GM23338 (cell line): ENCODE measurements around the gene LMNA. TPM values are rescaled to one million over a fixed set of nuclear protein-coding genes. Genes with fewer than 3 reads are reported as not detected.

ENCODE experiments used
- ATAC-seq: fragments of 200-7000 bp; cut with Tn5 transposase; 3 replicates; pipeline ENCODE4 v1.9.1; 2020
- DNase-seq: peaks from one replicate; pipeline ENCODE4 v3.0.0-alpha.2; 2015; ENCODE audit warnings: low spot score
- H2AFZ ChIP-seq: fragments of 200-600 bp; sonication (generic); 2 replicates; pipeline ENCODE4 v1.8.0; 2016; ENCODE audit warnings: antibody characterized with exemption, mild to moderate bottlenecking, moderate library complexity
- H3F3A ChIP-seq: fragments of 200-600 bp; sonication (generic); replicated peaks from 2 replicates; pipeline ENCODE4 v1.8.0; 2017; ENCODE audit warnings: antibody characterized with exemption, mixed run types, low read depth
- H3K27ac ChIP-seq: fragments of 200-600 bp; sonication (generic); 2 replicates; pipeline ENCODE4 v1.6.1; 2016; ENCODE audit warnings: low read depth
- H3K27me3 ChIP-seq: fragments of 200-600 bp; sonication (generic); 2 replicates; pipeline ENCODE4 v1.8.0; 2016; ENCODE audit warnings: mild to moderate bottlenecking, mixed run types, moderate library complexity; ENCODE audit not compliant: insufficient read depth
- H3K36me3 ChIP-seq: fragments of 200-600 bp; sonication (generic); 2 replicates; pipeline ENCODE4 v1.8.0; 2016; ENCODE audit warnings: mild to moderate bottlenecking; ENCODE audit not compliant: insufficient read depth
- H3K4me1 ChIP-seq: fragments of 200-600 bp; sonication (generic); 2 replicates; pipeline ENCODE4 v1.8.0; 2016; ENCODE audit warnings: mild to moderate bottlenecking, moderate library complexity; ENCODE audit not compliant: insufficient read depth
- H3K4me2 ChIP-seq: fragments of 200-600 bp; sonication (generic); 2 replicates; pipeline ENCODE4 v1.7.1; 2017; ENCODE audit warnings: mixed run types
- H3K4me3 ChIP-seq: fragments of 200-600 bp; sonication (generic); 2 replicates; pipeline ENCODE4 v1.6.1; 2016; ENCODE audit warnings: mixed run types
- H3K79me2 ChIP-seq: fragments of 200-600 bp; sonication (generic); replicated peaks from 2 replicates; pipeline ENCODE4 v1.8.0; 2017; ENCODE audit warnings: mild to moderate bottlenecking; ENCODE audit not compliant: insufficient read depth
- H3K9me2 ChIP-seq: fragments of 200-600 bp; sonication (generic); 2 replicates; pipeline ENCODE4 v1.8.0; 2017; ENCODE audit not compliant: insufficient read depth
- H4K20me1 ChIP-seq: fragments of 200-600 bp; sonication (generic); replicated peaks from 2 replicates; pipeline ENCODE4 v1.8.0; 2017; ENCODE audit warnings: mild to moderate bottlenecking; ENCODE audit not compliant: insufficient read depth
- H3K27ac Mint-ChIP-seq: 2 replicates; pipeline ENCODE4 v1.8.0; 2020; ENCODE audit warnings: inconsistent platforms, mild to moderate bottlenecking, moderate library complexity, mixed read lengths
- H3K27me3 Mint-ChIP-seq: 3 replicates; pipeline ENCODE4 v1.8.0; 2022; ENCODE audit warnings: low read depth, mild to moderate bottlenecking, moderate library complexity, mixed read lengths, inconsistent platforms; ENCODE audit not compliant: insufficient read depth, poor library complexity
- H3K36me3 Mint-ChIP-seq: 3 replicates; pipeline ENCODE4 v1.8.0; 2021; ENCODE audit warnings: low read depth, mild to moderate bottlenecking, inconsistent platforms, moderate library complexity, mixed read lengths
- H3K4me1 Mint-ChIP-seq: 3 replicates; pipeline ENCODE4 v1.8.0; 2020; ENCODE audit warnings: mild to moderate bottlenecking, inconsistent platforms, mixed read lengths
- H3K4me3 Mint-ChIP-seq: 3 replicates; pipeline ENCODE4 v1.8.0; 2021; ENCODE audit warnings: moderate library complexity, mild to moderate bottlenecking, inconsistent platforms, mixed read lengths
- H3K9me3 Mint-ChIP-seq: 3 replicates; pipeline ENCODE4 v1.8.0; 2020; ENCODE audit warnings: moderate library complexity, mild to moderate bottlenecking, inconsistent platforms, mixed read lengths
- CTCF ChIP-seq, 2 experiments: fragments of 200-600 bp in 1 of 2; sonication (generic) in 1 of 2; conservative IDR thresholded peaks; 2 replicates each; pipeline versions ENCODE4 v1.5.1 to v1.6.1; 2016 to 2017; ENCODE audit warnings: antibody characterized with exemption in 2 of 2, low read depth in 2 of 2, mild to moderate bottlenecking in 2 of 2, moderate library complexity in 1 of 2
- JUNB ChIP-seq: IDR thresholded peaks from one replicate; pipeline ENCODE4 v1.6.1; 2016; ENCODE audit warnings: antibody characterized with exemption; ENCODE audit not compliant: unreplicated experiment
- POLR2AphosphoS5 ChIP-seq: IDR thresholded peaks from 2 replicates; pipeline ENCODE4 v1.6.1; 2016; ENCODE audit warnings: antibody characterized with exemption, low read depth
- ZNF462 ChIP-seq: fragments of 250-450 bp; sonication (Bioruptor Pico); IDR thresholded peaks from 2 replicates; pipeline ENCODE4 v1.5.0; 2020; ENCODE audit warnings: mild to moderate bottlenecking, moderate library complexity
- polyA plus RNA-seq: library from polyadenylated mRNA; unstranded; fragments of >200 nt; fragmentation: Nextera tagmentation; extraction: Ambion mirVana; gene quantifications from 2 replicates; pipeline ENCODE4 v1.2.1, GENCODE V29; 2016
- total RNA-seq: library from RNA; depleted of rRNA; stranded (reverse); fragments of >200 nt; shearing (Covaris generic); gene quantifications from 2 replicates; pipeline ENCODE4 v1.2.3, GENCODE V29; 2014

The LMNA gene
- total and polyA plus RNA-seq, 2 experiments from 2014 or later: 35.5 to 56.3 TPM

GRCh38 chr1:156122519-156123355, 8.2 kb downstream of the LMNA start:
- Mint-ChIP-seq H3K4me3 (peak overlapping the region; percentile 38; the same call in 2 of the 3 replicates), H3K4me1 (peaks cover 61% of the 10 kb centered on the region), H3K27me3 (peaks cover 42% of the 10 kb centered on the region), H3K27ac (peak overlapping the region; percentile 94), H3K9me3 (no peaks in the 10 kb centered on the region; the same call in 2 of the 3 replicates), H3K36me3 (no peaks in the 10 kb centered on the region; the same call in 2 of the 3 replicates)
- Histone ChIP-seq H3K4me1 (peaks cover 42% of the 10 kb centered on the region), H3K9me2 (no peaks in the 10 kb centered on the region), H3K36me3 (no peaks in the 10 kb centered on the region), H3K27me3 (no peaks in the 10 kb centered on the region), H3F3A (0 out of 2 replicates have a peak, but pooled peaks cover 3% of the 10 kb centered on the region), H3K4me3 (peak overlapping the region; percentile 38; the same call in 1 of the 2 replicates), H4K20me1 (no peaks in the 10 kb centered on the region), H3K79me2 (peaks cover 21% of the 10 kb centered on the region), H3K27ac (peak overlapping the region; percentile 93), H3K4me2 (peak overlapping the region; percentile 69), H2AFZ (no peak overlapping the region)
- ATAC-seq: peak; percentile 3
- TF ChIP-seq POLR2AphosphoS5 (0 out of 2 replicates have a peak, but pooled peaks have one; percentile 7), CTCF (conservative IDR thresholded peaks at IDR 0.05; ENCODE audit: low read depth in 2 of 2) (peak in 1 of 2 experiments; percentile 37; a peak in 1 of 4 replicates), JUNB (no peak)
- DNase-seq: no peak

GRCh38 chr1:156123356-156124196, 9.1 kb downstream of the LMNA start:
- H3K36me3 Mint-ChIP-seq: no peaks in the 10 kb centered on the region; the same call in 2 of the 3 replicates
- peaks cover 59% of the 10 kb centered on the region for H3K4me1 Mint-ChIP-seq
- H3K27ac Mint-ChIP-seq: peak overlapping the region; percentile 94
- Histone ChIP-seq H3K79me2 (peaks cover 16% of the 10 kb centered on the region), H3F3A (0 out of 2 replicates have a peak, but pooled peaks cover 3% of the 10 kb centered on the region), H3K9me2 (no peaks in the 10 kb centered on the region), H3K36me3 (no peaks in the 10 kb centered on the region), H3K27ac (peak overlapping the region; percentile 93), H4K20me1 (no peaks in the 10 kb centered on the region), H2AFZ (no peak overlapping the region), H3K4me1 (peaks cover 46% of the 10 kb centered on the region), H3K4me3 (peak overlapping the region; percentile 38; the same call in 1 of the 2 replicates), H3K27me3 (no peaks in the 10 kb centered on the region), H3K4me2 (peak overlapping the region; percentile 69)
- H3K27me3 Mint-ChIP-seq: peaks cover 40% of the 10 kb centered on the region
- DNase-seq (peak; percentile 87), ATAC-seq (peak; percentile 63)
- peak overlapping the region; percentile 33 for H3K4me3 Mint-ChIP-seq
- no peaks in the 10 kb centered on the region; the same call in 2 of the 3 replicates for H3K9me3 Mint-ChIP-seq
- TF ChIP-seq CTCF (conservative IDR thresholded peaks at IDR 0.05; ENCODE audit: low read depth in 2 of 2): peak; percentile 54 to 57
- TF ChIP-seq POLR2AphosphoS5: 0 out of 2 replicates have a peak, but pooled peaks have one; percentile 10
- TF ChIP-seq ZNF462 (CRISPR knock-in tag): no peak
